HG02678 (cell line): Measurements from ENCODE around the gene NCOA5.
"Not testable (repeated sequence)": the region's sequence is repeated elsewhere in the genome, so short reads cannot be mapped to it uniquely, and the experiment has no call there.

Experiments used
- ATAC-seq: cut with Tn5 transposase; IDR thresholded peaks from one replicate; pipeline ENCODE4 v1.9.1; 2021; ENCODE audit warnings: mild to moderate bottlenecking, moderate library complexity; ENCODE audit not compliant: unreplicated experiment

Gene NCOA5

DNA sequence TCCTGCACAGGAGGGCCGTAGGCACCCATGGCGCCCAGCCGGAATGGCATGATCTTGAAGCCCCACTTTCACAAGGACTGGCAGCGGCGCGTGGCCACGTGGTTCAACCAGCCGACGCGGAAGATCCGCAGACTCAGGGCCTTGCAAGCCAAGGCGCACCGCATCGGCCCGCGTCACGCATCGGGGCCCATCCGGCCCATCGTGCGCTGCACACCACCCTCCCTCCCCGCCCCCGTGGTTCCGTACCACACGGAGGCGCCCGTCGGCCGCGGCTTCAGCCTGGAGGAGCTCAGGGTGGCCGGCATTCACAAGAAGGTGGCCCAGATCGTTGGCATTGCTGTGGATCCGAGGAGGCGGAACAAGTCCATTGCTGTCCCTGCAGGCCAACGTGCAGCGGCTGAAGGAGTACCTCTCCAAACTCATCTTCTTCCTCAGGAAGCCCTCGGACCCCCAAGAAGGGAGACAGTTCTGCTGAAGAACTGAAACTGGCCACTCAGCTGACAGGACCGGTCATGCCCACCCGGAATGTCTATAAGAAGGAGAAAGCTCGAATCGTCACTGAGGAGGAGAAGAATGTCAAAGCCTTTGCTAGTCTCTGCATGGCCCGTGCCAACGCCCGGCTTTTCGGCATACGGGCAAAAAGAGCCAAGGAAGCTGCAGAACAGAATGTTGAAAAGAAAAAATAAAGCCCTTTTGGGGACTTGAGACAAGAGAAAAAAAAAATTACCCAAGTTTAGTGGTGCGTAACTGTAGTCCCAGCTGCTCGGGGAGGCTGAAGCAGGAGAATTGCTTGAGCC, 9.9 kb upstream of the NCOA5 start:
- no peak for ATAC-seq

DNA sequence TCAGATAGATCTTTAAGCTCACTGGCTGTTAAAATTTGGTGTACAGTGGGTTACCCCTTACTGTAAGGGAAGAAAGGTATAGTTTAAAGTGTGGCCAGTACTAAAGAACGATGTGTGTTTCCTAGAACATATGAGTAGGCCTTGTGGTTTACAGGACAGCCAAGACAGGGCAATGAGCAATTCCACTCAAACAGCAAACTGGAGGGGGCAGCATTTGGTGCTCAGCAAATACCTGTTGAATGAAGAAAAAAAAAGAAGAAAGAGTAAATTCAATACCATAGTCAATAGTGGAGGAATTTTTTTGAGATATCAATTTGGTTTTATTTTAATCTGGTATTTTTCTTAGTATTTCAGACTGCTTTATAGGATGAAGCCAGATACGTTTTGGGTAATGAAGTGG, 3.8 kb upstream of the NCOA5 start:
- ATAC-seq: no peak

DNA sequence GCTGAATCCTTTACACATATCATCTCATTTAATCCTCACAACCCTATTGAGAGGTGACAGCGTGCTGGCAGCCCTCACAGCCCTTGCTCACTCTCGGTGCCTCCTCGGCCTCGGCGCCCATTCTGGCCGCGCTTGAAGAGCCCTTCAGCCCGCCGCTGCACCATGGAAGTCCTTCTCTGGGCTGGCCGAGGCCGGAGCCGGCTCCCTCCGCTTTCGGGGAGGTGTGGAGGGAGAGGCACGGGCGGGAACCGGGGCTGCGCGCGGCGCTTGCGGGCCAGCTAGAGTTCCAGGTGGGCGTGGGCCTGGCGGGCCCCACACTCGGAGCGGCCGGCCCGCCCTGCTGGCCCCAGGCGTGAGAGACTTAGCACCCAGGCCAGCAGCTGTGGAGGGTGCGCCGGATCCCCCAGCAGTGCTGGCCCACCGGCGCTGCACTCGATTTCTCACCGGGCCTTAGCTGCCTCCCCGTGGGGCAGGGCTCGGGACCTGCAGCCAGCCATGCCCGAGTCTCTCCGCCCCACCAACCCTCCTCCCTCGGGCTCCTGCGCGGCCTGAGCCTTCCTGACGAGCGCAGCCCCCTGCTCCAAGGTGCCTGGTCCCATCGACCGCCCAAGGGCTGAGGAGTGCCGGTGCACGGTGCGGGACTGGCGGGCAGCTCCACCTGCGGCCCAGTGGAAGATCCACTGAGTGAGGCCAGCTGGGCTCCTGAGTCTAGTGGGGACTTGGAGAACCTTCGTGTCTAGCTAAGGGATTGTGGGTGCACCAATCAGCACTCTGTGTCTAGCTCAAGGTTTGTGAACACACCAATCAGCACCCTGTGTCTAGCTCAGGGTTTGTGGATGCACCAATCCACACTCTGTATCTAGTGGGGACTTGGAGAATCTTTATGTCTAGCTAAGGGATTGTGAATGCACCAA, 2.1 kb upstream of the NCOA5 start:
- ATAC-seq: not testable (repeated sequence)

DNA sequence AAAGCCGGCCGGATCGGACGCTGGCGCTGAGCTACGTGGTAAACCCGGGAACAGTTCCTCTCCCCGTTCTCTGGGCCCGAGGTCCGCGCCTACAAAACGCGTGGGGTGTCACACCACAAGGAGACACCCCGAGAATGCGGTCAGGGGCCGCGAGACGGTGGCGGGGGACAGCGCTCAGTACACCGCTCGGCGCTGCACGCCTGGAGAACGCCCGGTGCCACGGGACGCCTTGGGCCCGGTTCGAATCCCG, 670 bp downstream of the NCOA5 start:
- peak; percentile 26 for ATAC-seq

DNA sequence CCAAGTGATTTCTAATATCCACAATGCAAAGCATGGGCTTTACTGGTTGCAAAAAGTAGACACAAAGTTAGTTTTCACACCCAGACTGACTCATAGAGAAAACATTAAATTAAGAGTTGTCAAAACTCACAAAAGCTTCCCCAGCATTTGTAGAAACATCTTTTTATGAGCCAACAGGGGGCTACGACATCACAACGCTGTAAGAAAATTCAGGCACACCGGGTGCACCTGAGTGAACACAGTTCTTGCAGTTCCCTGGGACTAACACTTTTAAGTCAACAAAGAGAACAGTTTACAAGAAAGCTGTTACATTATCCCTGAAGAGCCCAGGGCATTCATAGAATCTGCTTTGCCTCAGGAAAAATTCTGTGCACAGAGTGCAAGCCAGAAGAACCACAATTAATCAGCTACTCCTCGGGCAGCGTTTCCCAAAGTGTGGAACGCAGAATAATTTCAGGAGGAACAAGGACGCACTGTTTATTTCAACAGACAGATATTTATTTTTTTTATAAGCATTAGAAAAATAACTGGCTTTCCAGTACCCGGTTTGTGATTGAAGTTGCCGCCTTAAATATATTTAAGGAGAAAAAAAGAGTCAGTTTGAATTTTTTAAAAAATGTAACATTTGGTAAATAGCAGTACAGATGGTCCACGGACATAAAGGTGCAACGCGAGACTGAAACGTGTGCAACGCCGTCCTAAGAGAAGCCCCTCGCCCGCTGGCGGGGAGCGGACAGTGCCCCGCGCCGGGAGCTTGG, 1.2 kb downstream of the NCOA5 start:
- ATAC-seq: no peak

DNA sequence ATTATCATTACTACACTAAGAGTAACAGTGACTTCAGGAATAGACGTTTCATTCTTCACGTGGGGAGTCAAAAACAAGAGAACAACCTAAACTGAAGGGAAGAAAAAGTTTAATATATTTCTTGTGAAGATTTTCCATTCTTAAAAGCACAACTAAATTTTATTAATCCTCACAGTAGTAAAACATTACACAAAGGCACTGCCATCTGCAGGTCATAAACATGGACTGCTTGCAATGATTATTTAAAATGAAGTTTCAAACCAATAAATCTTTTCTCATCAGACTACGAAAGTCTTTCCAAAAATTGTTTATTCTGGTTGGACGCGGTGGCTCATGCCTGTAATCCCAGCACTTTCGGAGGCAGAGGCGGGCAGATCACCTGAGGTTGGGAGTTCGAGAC, 2.6 kb downstream of the NCOA5 start:
- no peak for ATAC-seq

DNA sequence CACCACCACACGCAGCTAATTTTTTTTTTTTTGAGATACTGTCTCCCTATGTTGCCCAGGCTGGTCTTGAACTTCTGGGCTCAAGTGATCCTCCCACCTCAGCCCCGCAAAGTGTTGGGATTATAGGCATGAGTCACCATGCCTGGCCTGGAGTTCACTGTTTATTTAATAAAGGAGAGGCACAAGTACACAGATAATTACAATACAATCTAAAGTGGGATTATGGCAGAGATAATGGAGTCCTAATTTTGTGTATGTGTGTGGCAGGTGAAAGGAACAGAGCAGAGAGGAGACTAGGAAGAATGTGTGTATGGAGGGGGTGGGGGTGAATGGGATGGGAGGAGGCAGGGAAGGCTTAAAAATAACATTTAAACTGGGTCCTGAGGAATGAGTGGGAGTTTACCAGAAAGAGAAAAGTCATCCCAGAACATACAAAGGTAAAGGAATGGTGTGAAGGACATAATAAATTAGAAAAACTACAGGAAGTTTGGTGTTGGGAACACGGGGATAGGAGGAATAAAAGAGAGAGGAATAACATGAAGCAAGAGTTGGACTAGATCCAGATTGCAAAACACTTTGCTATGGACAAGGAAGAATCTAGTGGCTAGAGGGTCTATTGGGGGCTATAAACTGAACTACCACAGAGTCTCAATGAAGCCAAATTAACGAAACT, 4.4 kb downstream of the NCOA5 start:
- ATAC-seq: no peak

DNA sequence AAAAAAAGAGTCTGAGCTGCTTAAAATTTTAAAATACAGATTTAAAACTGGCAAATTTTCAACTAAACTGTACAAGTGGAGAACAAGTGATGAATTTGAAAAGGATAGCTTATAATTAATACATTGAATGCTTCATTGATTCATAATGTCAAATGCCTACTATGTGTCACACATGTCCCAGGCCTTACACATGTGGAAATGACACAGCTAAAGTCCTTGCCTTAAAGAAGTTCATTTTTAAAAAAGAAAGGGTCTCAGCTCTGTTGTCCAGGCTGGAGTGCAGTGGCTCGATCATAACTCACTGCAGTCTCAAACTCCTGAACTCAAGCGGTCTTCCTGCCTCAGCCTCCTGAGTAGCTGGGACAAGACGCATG, 5.0 kb downstream of the NCOA5 start:
- ATAC-seq: no peak

DNA sequence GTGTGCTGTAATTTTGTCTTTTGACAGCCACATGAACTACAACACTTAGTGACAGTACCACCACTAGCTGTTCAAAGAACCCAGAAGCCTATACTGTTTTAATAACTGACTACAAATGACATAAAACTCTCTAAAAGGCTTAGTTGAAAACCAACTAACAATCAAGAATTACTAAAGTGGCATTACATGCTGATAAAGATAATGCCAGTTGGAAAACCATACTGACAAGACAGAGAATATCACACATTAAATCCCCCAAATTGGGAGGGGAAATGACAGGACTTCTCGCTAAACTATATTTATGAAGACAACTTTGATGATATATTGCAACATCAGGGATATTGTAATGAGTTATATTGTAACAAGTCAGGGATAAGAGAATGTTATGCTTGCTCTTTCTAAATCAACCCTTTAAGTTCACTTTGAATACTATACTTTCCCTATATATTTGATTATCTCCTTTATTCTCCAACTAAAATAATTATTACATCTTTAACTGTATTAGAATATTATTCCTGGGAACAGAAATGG, 6.2 kb downstream of the NCOA5 start:
- no peak for ATAC-seq

DNA sequence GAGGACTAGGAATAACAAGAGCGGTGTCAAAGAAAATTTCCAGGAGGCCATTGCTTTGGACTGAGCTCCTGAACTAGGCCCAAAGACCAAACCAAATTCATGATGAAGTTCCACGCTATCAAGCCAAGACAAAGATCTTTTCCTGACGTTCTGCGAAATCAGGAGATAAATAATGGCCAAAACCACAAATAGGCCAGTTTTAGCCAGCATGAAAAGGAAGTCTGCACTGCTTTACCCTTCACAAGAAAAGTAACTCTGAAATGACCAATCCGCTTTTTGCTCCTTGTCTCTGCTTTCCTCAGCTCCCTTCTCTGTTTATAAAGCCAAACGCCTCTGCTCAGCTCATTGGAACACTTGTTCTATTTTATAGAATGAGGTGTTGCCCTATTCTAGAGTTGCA, 6.7 kb downstream of the NCOA5 start:
- no peak for ATAC-seq

DNA sequence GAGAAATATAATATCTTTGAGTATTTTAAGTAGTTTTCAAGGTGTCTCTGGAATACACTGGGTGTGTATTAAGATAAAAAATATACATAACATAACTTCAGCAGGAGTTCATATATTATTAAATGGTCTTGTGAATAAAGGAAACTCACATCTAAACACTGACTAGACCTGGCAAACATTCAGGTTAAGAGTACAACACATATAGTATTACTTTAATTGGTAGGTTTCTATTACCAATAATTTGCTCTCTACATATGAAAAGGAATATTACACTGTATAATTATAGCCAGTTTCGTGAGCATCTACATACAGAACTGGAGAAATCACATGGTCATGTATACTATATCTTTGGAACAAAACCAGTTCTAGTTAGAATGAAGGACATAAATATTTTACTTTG, 8.7 kb downstream of the NCOA5 start:
- no peak for ATAC-seq

DNA sequence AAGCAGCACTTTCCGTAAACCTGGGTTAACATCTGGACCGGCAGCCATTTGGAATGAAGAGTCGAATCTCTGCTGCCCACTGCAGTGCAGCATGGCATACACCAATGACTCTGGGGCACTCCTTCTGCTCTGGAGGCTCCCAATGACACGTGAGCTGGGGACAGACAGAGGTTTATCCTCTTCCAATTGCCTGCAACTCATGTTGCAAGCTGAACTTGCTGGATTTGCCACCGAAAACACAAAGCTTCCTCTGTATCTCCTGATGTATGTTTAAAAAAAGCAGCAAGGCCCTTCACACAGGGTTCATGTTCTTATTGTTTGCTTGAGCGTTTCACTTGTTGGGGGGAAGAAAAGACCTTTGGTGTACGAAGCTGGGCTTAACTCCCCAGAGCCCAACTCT, 10.8 kb downstream of the NCOA5 start:
- no peak for ATAC-seq

DNA sequence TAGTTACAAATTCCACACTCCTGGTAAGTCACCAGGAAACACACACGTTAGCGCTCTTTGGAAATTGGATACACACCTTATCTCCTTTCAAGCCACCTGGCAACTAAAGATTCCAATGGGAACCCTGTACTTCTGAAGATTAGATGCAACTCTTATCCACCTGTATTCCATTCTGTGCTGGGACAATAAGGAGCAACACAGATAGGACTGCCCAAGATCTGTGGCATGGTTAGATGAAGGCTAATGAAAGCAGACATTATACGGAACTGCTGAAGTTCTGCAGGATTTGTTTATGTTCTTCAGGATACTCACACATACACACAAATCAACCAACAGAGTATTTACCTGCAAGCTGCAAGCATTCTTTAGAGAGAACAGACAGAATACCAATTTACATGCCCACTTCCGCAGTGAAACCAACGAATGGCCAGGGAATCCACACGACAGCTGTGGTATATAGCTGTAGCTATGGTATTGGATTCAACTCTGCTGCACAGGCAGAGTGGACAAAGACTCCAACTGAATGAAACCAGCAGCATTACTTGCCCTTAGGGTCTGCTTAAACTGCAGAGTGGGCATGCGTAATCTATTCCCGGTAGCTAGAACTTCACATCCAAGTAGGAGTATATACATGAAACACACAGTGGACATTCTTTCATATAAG, 12.0 kb downstream of the NCOA5 start:
- ATAC-seq: no peak

DNA sequence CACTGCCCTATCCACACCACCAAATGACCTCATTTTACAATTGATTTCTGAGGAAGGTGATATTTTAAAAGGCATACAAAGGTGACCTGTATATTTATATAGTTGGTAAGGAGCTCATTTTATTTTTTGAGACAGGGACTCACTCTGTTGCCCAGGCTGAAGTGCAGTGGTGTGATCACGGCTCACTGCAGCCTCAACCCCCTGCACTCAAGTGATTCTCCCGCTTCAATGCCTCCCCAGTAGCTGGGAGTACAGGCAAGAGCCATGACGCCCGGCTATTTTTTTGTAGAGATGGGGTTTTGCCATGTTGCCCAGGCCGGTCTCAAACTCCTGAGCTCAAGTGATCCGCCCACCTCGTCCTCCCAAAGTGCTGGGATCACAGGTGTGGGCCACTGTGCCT, 13.0 kb downstream of the NCOA5 start:
- no peak for ATAC-seq

DNA sequence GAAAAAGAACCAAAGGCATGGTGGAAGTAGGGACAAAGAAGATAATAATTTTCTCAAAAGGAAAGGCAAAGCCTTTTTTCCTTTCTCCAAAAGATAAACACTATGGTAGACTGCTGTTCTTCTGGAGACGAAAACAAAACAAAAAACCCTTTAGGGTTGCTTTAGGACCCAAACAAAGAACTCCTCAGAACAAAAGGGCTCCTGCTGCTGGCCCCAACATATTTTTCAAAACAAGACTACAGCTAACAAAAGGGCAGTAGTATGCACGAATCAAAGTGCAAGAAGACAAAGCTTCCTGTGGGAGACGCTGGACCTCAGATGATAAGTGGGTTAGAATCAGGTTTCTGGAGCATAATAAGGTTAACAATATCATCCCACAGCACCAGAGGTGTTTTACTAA, 15.8 kb downstream of the NCOA5 start:
- no peak for ATAC-seq

DNA sequence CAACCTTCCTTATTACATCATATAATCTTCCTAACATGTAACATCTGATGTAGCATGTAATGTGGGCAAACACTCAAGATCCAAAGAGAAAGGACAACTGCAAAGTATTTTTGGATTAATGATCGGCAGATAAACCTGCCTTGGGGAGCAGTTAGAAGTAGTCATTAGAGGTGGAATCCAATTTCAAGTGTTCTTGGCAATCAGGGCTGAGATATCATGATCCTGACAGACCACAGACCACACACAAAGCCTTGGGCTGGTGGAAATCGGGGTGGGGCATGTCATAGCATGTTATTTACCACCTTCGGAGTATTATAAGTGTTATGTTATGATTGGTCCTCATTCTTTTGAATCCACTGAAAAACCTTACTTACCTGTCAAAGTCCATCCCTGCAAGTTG, 16.3 kb downstream of the NCOA5 start:
- no peak for ATAC-seq

DNA sequence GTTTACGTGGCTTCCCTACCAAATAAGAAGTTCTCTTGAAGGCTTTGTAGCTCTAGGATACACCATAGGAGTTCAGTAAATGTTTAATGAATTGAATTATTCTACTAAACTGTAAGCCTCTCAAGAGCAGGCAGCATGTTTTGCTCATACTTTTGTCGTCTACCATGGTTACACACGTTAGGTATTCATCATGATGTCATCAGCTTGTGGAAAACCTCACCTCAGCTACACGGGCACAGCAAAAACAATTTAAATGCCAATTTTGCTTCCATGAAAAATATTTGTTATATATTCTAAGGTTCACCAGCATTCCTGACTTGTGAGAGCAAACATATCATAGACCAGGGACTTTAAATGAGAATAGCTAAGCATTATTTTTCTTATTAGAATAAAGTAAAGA, 16.7 kb downstream of the NCOA5 start:
- ATAC-seq: no peak

DNA sequence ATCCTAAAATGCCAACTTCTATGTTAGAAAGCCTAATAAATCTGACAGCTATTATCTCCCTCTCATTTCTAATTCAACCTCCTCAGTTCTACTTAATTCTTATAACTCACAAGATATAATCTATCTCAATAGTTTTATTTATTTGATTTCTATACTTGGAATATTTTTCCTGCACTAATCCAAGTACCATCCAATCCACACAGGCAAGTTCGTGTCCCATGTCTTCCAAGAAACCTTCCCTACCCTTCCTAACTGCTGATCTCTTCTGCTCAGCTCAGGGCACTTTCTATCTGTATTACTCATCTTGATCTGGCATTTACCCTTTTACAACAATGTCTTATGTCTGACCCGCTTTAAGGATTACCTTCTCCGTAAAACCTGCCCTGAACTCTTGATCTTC, 18.2 kb downstream of the NCOA5 start:
- ATAC-seq: no peak

DNA sequence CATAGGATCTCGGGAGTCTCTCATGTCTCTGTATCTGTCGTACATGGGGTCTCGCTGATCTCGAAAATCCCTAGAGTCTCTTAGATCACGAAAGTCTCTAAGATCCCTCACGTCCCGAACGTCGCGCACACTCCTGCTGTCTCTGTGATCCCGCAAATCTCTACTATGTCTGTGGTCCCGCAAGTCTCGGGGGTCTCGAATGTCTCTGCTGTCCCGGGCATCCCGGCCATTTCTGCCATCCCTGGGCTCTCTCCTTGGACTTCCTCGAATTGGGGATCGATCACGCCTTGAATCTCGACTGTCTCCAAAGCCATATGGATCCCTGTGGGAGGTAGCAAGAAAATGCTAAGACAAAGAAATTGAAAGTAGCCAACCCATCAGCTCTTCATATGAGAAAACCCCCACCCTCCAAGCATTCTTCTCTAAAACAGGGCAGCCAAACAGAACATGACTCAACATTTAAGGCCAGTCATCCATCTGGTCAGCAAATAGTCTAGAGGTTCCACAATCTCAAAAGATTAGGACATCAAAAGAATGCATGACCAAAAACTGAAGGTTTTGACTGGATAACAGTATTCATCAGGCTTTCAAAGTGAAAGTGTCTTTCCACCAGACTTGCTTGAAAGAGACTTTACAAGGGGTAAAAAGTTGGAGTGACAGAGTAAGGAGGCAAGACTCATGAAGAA, 19.4 kb downstream of the NCOA5 start:
- ATAC-seq: no peak

DNA sequence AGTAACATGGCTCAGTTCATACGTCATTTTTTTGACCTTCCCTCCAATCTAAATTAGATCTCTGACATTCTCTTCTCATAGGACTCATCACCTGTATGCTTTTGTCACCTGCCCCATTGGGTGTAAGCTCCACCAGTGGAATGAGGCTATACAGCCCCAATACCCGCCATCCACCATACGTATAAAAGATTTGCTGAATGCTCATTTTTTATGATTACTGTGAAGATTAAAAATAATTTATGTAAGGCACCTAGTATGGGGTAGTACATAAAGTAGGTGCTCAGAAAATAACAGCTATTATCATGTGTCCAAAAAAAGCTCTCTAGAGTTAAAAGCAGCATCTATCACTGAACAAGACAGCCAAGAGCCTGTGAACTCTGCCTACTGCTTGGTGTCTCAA, 24.1 kb downstream of the NCOA5 start:
- no peak for ATAC-seq
